ENCODE results near the gene RPLP2.

- TF ChIP-seq CTCF (IDR thresholded peaks at IDR 0.05; ENCODE audit: low read depth, low read length, poor library complexity, severe bottlenecking) (no peak), EZH2phosphoT487 (IDR thresholded peaks at IDR 0.05; ENCODE audit: borderline replicate concordance, low read length) (no peak)
Measured at GRCh38 chr11:787084-787675, 22.6 kb upstream of the RPLP2 start.

Data from DOHH2 (cell line).